ENCODE measurements around the gene ABHD17A. TPM values are rescaled to one million over a fixed set of nuclear protein-coding genes. Genes with fewer than 3 reads are reported as not detected.

ABHD17A gene
- total and polyA plus RNA-seq, 2 of the 8 experiments (the other 6 are each of a cell fraction or from before 2014, with no cell fraction given), result 41.2 to 87.4 TPM

DNA sequence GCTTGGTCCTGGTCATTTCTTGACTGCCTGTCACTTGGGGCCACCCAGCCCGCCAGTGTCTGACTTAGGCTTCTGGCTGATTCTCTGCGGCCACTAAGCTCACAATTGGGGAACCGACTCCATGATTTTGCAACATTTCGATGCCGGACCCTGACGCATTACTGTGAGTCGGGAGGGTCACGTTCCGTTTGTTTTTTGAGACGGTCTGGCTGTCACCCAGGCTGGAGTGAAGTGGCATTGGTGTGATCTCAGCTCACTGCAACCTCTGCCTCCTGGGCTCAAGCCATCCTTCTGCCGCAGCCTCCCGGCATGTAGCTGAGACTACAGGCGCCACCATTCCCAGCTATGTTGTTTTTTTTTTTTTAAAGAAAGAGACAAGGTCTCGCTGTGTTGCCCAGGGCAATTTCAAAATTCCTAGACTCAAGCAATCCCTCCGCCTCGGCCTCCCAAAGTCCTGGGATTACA, 16.7 kb upstream of the ABHD17A start:
- Histone ChIP-seq H3K4me3 (ENCODE audit: extremely low read depth in 1 of 4, insufficient read depth in 2 of 4, low read depth in 3 of 4, low read length in 4 of 4) (no peak overlapping the region), H3K4ac (replicated peaks; ENCODE audit: insufficient read length, low read depth, low read length) (no peak overlapping the region), H3K4me2 (ENCODE audit: insufficient read depth in 1 of 2, low read depth in 2 of 2, low read length in 2 of 2) (no peak overlapping the region), H3K23me2 (ENCODE audit: low read depth, low read length) (peaks cover 3% of the 10 kb centered on the region), H3K4me1 (replicated peaks in 1 of 4; ENCODE audit: control insufficient read depth in 3 of 4, insufficient read depth in 4 of 4, low read length in 3 of 4) (peaks cover 0 to 9% (median 8%) of the 10 kb centered on the region in 4 experiments; a peak in 5 of 7 replicates), H4K8ac (ENCODE audit: extremely low read depth, insufficient read depth, low read length) (no peak overlapping the region; the same call in 1 of the 2 replicates), H3K18ac (ENCODE audit: extremely low read depth, low read length) (no peak overlapping the region), H3K9me3 (ENCODE audit: insufficient read depth in 2 of 2, low read depth in 1 of 2, low read length in 1 of 2) (no peaks in the 10 kb centered on the region), H2AK5ac (ENCODE audit: low read depth, low read length) (0 out of 2 replicates have a peak overlapping the region, but pooled peaks have one; percentile 24), H2BK15ac (ENCODE audit: low read length) (no peak overlapping the region), H4K5ac (ENCODE audit: insufficient read length, low read depth, low read length) (no peak overlapping the region), H2AFZ (ENCODE audit: low read length) (no peak overlapping the region), H2BK5ac (ENCODE audit: low read depth, low read length) (no peak overlapping the region), H3K14ac (ENCODE audit: insufficient read length) (no peak overlapping the region), H3K23ac (ENCODE audit: insufficient read length) (no peak overlapping the region), H2BK12ac (ENCODE audit: low read depth, low read length) (0 out of 2 replicates have a peak overlapping the region, but pooled peaks have one; percentile 39), H3K36me3 (ENCODE audit: control insufficient read depth in 2 of 4, insufficient read depth in 4 of 4, low read length in 3 of 4) (0 out of 8 replicates have a peak, but pooled peaks cover 0 to 4% (median 0%) of the 10 kb centered on the region in 4 experiments), H4K91ac (replicated peaks; ENCODE audit: insufficient read length, low read length) (no peak overlapping the region), H2BK20ac (ENCODE audit: low read length) (no peak overlapping the region), H3K79me2 (ENCODE audit: control insufficient read depth in 1 of 2, insufficient read depth in 2 of 2, low read length in 2 of 2) (peaks cover 0 to 14% of the 10 kb centered on the region in 2 experiments; a peak in 2 of 4 replicates), H3K27me3 (replicated peaks in 1 of 4; ENCODE audit: control insufficient read depth in 3 of 4, extremely low read depth in 1 of 4, insufficient read depth in 3 of 4, low read length in 3 of 4) (no peaks in the 10 kb centered on the region), H3K9ac (replicated peaks in 1 of 4; ENCODE audit: extremely low read depth in 1 of 4, low read depth in 3 of 4, low read length in 3 of 4) (no peak overlapping the region), H3K56ac (replicated peaks; ENCODE audit: insufficient read length, low read depth, low read length) (no peak overlapping the region), H4K20me1 (replicated peaks in 1 of 2; ENCODE audit: control insufficient read depth in 1 of 2, insufficient read depth in 2 of 2, low read length in 2 of 2) (no peaks in the 10 kb centered on the region), H3K27ac (ENCODE audit: low read depth, low read length) (no peak overlapping the region), H3K79me1 (ENCODE audit: low read depth, low read length) (peaks cover 4% of the 10 kb centered on the region; the same call in 1 of the 2 replicates), H2BK120ac (replicated peaks; ENCODE audit: low read depth, low read length) (no peak overlapping the region)
- CTCF ChIA-PET (ENCODE audit: partially characterized antibody), result interaction anchor here (0.6 to 2.6 kb wide), 5 partner anchors 28 to 135 kb away, joined by 3 to 10 read pairs (median 6); no protein-coding TSS in a partner anchor
- no peak for TF ChIP-seq SUZ12 (IDR thresholded peaks at IDR 0.05; ENCODE audit: low read length)
- no peak for TF ChIP-seq SIX5 (IDR thresholded peaks at IDR 0.05; ENCODE audit: low read depth, low read length)
- no peak for TF ChIP-seq KDM5A (IDR thresholded peaks at IDR 0.05; ENCODE audit: low read length)
- no peak for TF ChIP-seq ASH2L (IDR thresholded peaks at IDR 0.05; ENCODE audit: low read length)
- TF ChIP-seq RFX5 (IDR thresholded peaks at IDR 0.05; ENCODE audit: borderline replicate concordance, low read depth, low read length), result no peak
- no peak for TF ChIP-seq KDM1A (IDR thresholded peaks at IDR 0.05; ENCODE audit: borderline replicate concordance, low read length)
- TF ChIP-seq TEAD4 (IDR thresholded peaks at IDR 0.05; ENCODE audit: low read depth, low read length), result no peak
- TF ChIP-seq EZH2 (IDR thresholded peaks at IDR 0.05; ENCODE audit: low read depth, low read length, severe bottlenecking), result no peak
- TF ChIP-seq MAX (IDR thresholded peaks at IDR 0.05), result no peak
- no peak for TF ChIP-seq USF2 (IDR thresholded peaks at IDR 0.05; ENCODE audit: low read length)
- no peak for TF ChIP-seq CHD1 (IDR thresholded peaks at IDR 0.05; ENCODE audit: low read depth, low read length)
- FAIRE-seq (no peak), DNase-seq (ENCODE audit: low read depth in 1 of 2, low spot score in 2 of 2) (no peak)
- POLR2A ChIA-PET (ENCODE audit: partially characterized antibody), result interaction anchor here (0.6 to 2.3 kb wide), 5 partner anchors 10 to 150 kb away, joined by 3 to 10 read pairs (median 3); partner anchors contain the start of gene MKNK2
- WGBS, 2 experiments (ENCODE audit: extremely low coverage in 1 of 2, insufficient coverage in 1 of 2, insufficient read length in 1 of 2, insufficient replicate concordance in 2 of 2, low coverage in 1 of 2, low lambda C conversion rate in 2 of 2, missing lambda C conversion rate in 1 of 2), result 95% methylated on average over 16 of the region's 16 CpGs; no CpG with 5 or more reads in 1 of the 2 experiments
